GM19463 (cell line): ENCODE results near the gene FLOT2.
"Not testable (repeated sequence)": the region's sequence is repeated elsewhere in the genome, so short reads cannot be mapped to it uniquely, and the experiment has no call there.

Experiments used
- ATAC-seq: cut with Tn5 transposase; IDR thresholded peaks from one replicate; pipeline ENCODE4 v1.9.1; 2021; ENCODE audit warnings: mild to moderate bottlenecking, moderate library complexity; ENCODE audit not compliant: unreplicated experiment

FLOT2 gene

GRCh38 chr17:28897769-28898526 lies 415 bp upstream of the FLOT2 start:
- no peak for ATAC-seq

DNA sequence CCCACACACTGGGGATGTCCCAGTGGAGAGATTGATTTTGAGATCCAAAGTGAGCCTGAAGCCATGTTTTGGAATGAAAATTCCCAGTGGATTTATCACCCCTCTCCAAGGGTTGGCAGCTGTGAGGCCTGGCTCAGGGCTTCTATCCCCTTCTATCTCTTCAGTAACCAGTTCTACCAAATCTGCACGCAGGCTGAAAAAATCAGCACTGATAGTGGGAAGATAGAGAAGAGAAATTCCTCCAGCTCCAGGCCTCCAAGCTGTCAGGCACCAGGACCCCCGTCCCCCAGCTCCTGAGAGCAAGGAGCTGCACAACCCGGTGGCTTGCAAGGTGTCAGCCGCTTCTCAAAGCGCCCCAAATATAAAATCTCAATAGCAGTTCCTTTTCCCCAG lies 1.0 kb downstream of the FLOT2 start:
- no peak for ATAC-seq

DNA sequence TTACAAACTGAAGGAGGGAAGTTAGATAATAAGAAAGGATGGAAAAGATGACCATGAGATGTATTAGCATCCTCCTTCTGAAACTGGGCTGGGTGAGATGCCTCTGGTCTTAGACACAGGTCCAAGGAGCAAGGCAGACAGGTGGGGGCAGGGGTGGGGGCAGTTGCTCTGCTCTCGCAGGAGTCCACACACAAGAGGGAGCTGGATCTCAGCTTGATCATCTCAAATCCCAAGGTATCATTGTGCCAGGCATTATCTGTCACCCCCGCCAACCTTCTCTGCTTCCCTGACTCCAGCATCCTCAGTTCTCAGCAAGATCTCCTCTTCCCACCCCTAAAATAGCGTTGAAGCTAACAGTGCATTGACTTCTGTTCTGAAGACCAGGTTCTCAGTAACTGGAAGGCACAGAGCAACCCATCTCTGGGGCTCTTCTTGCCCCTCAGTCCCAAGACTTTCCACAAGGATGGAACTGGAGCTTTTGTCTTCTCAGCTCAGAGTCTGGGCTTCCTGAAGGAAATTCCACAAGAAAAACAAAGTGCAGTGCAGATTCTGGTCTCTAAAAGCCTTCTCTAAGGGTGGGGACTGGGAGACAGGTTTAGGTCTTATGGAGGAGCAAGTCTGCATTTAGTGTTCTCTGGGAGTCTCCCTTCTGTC lies 1.6 kb downstream of the FLOT2 start:
- ATAC-seq: no peak

GRCh38 chr17:28893248-28894183 lies 4.0 kb downstream of the FLOT2 start:
- ATAC-seq: not testable (repeated sequence)

DNA sequence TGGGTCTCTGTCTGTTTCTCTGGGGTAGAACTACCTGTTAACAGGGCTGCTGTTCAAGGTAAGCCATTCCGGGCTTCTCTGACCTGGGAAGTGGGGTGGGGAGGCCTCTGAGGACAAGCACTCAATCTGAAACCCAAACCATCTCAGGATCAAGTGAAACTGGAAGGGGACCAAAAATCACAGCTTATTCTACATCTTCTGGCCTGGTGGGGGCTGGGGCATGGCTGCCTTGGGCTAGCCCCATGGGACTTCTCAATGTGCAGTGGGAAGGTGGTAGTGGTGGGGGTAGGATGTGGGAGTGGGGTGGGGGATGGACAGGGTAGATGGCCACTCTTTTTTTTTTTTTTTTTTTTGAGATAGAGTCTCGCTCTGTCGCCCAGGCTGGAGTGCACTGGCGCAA lies 5.5 kb downstream of the FLOT2 start:
- no peak for ATAC-seq

DNA sequence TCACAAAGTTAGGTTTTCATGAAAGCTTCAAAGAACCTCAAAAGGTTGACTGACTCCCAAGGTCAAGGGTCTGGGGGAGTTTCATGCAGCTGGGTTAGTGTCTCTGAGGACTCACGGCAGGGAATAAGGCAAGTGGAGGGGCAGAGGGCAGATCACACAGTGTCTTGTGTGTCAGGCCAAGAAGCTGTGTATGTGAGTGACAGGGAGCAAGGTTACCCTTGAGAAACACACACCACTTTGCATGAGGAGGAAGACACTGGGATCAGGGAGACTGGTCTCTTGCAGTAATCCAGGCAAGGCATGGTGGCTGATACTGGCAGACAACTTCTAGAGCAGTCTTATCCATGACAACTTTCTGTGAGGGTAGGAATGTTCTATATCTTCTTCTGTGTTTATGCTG lies 6.3 kb downstream of the FLOT2 start:
- no peak for ATAC-seq

DNA sequence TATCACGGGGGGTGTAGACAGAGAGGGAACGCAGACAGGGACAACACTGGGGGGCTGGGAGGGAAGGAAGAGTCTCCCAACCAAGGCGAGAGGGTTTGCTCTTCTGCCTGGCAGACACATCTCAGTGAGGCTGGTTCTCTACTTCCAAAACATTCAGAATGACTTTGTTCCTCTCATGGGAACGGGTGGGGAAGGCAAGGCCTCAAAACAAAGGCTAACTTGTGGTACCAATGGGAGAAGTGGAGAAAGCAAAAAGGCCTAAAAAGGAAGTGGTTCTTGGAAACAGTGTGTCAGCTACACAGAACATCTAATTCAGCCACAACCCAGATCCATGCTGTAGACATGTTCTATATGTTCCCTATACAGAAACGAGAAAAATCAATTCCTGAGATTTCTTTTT lies 7.5 kb downstream of the FLOT2 start:
- ATAC-seq: no peak

DNA sequence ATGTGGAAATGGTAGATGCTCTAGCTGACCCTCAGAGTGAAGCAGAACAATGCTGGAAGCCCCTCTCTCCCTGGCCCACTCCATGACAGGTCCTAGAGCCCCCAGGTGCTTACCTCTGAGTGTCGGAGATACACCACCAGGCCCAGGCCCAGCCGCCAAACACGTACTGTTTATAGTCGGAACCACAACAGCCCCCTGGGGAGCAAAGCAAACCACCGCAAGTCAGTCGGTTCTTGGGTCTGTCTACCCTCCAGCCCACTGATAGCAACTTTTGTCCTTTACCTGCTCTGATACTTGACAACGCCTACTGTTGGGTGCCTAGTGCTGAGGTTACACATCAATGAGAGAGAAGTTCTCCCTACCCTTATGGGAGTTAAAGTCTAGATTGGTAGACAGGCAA lies 8.7 kb downstream of the FLOT2 start:
- no peak for ATAC-seq

GRCh38 chr17:28887871-28888471 lies 9.6 kb downstream of the FLOT2 start:
- no peak for ATAC-seq

DNA sequence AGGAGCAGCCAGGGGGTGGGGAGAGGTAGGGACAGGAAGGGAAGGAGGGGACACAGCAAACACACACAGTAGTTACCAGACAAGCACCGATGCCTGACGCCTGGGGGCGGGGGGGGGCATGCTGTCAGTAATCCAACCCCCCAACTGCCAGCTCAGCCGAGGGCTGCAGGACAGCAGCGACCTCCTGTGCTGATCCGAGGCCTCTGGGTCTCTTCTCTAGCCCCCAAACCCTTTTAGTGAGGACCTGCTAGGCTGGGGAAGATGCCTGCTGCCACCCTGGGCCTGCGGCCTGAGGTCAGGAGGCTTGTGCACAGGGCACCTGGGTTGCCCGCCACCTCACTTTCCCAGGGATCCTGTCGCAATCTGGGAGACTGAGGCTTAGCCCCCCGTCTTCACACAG lies 11.6 kb downstream of the FLOT2 start:
- ATAC-seq: no peak

DNA sequence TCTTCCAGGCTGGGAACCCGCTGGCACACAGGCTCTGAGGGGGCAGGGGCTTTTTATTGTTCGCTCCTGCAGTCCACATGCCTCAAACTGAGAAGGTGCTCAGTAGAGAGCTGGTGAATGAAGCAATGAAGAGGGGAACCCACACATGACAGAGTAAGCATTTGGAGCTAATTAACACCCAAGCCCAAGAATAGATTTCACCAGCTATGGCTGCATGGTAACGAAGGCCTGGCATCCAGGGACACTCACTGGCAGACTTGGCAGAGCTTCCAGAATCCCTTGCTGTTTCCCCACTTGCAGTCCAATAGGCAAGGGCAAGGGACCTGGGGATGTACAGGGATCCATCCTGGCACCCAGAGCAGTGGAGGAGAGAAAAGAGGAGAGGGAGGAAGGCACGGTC lies 12.2 kb downstream of the FLOT2 start:
- ATAC-seq: no peak

GRCh38 chr17:28883967-28884702 lies 13.4 kb downstream of the FLOT2 start:
- no peak for ATAC-seq

- no peak for ATAC-seq
Measured at GRCh38 chr17:28882154-28882895, 15.2 kb downstream of the FLOT2 start.

DNA sequence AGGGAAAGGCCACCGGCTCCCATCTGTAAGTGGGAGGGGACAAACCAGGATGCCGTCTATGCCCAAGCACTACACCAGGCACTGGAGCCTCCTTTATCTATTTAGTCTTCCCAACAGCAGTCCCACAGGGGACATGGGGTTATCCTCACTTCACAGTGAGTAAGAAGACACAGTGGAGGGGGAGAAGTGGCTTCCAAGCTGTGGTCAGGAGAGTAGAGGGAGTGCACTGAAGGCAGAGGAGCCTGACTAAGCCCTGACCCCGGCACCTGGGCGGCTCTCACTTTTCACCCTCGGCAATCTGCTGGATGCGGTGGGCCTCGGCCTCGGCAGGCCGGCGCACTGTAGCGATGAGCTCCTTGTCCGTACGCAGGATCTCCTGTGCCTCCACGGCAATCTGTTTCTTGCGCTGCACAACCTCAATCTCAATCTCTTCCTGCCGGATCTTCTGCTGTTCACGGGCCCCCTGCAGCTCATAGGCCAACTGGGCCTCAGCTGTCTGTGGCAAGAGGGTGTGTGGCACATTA lies 15.9 kb downstream of the FLOT2 start:
- ATAC-seq: no peak

DNA sequence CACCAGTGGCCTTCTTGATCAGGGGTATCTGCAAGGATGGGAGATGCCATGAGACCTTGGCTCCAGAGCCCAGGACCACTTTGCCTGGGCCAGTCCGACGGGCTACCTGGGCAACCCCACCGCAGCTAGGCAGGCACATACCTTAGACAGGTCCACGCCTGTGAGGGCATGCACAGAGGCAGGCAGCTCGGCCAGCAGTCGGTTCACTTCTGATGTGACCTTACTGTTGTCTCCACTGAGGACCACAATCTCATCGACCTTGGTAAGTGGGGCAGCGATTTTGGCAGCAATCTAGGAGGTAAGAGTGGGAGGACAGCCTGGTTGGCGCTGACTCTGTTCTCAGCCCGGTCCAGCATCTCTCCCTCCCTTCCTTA lies 17.0 kb downstream of the FLOT2 start:
- ATAC-seq: no peak

DNA sequence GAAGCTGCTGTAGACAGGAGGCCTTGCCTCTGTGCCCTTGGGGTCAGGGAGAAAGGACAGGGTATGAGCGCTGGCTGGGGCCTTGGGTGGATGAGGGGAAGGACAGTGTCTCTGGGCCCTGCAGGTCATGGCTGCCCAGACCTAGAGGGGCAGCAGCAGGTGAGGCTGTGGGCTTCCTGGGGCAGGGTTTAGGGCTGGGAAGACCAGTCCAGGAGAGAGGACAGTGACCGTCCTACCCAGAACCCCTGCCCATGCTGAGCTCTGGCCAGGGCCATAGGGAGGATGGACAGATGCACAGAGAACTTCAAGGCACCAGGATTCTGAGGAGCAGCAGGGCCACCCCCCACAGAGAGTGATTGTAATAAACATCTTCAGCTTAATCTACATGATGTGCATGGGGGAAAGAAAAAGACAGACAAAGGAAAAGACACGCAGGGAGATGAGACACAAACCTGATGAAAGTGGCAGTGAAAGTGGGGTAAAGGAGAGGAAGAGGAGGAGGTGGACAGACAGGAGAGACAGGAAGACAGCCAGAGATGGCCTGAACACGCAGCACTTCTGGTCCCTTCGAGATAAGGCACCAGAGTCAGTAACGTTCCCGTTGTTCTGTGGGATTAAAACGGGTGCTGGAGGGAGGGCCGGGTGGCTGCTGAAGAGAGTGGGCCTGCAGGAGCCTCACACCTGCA lies 17.5 kb downstream of the FLOT2 start:
- ATAC-seq: no peak

GRCh38 chr17:28878981-28879380 lies 18.6 kb downstream of the FLOT2 start:
- no peak for ATAC-seq

- ATAC-seq: no peak
Measured at GRCh38 chr17:28878158-28878910, 19.2 kb downstream of the FLOT2 start.
